ENCODE data around the gene TLL2. TPM values are rescaled to one million over a fixed set of nuclear protein-coding genes. Genes with fewer than 3 reads are reported as not detected.

TLL2 gene
- total RNA-seq, 1 experiment from 2014 or later = 0.11 TPM

DNA sequence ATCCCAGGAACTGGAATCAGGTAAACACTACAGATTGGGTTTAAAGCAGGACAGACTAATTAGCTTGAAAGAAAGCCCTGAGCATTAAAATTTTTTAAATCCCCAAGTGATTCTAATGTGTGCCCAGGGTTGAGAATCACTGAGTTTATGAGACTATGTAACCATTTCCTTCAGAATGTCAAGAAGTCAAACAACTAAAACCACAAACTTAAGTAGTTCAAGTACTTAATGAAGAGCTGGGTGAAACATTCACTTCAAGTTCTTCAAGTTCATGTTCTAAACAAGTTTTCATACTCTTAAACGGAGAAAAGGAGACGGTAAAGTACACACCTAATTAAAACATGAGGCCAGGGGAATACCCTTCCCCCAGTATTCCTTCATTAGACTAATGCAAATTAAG is 28.2 kb upstream of the TLL2 start:
- intact Hi-C loops (cut with micrococcal nuclease; ENCODE audit: unreplicated experiment) = no loop called here
- peaks cover 31% of the 10 kb centered on the region for H3K36me3 ChIP-seq (ENCODE audit: insufficient read depth, low read length, poor library complexity, severe bottlenecking)

DNA sequence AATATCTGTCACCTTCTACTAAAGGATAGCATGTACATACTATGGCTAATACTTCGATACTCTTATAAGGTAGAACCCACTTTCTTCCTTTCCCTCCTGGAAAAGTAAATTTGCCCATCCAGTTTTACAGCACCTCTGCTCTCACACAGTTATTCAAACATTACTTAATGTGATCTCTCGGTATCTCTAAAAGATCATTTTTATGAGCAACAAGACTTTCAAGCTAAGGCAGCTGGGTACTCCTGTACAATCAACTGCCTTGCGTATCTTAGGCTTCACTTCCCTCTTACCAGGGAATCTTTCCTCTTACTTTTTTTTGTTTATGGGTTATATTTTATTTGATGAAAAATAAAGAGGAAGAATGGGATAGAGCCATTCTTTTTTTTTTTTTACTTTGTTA is 26.5 kb upstream of the TLL2 start:
- POLR2A ChIA-PET (ENCODE audit: low non-redundant PET) = no interaction called here
- H3K27me3 ChIP-seq (replicated peaks; ENCODE audit: insufficient read depth, low read depth, low read length, poor library complexity) = no peaks in the 10 kb centered on the region
- DNase-seq (ENCODE audit: low spot score) = no peak
- peaks cover 5% of the 10 kb centered on the region for H3K9me3 ChIP-seq (ENCODE audit: low read depth, low read length, poor library complexity, severe bottlenecking)
- CTCF ChIA-PET = no interaction called here
- TF ChIP-seq, protein P1, sequence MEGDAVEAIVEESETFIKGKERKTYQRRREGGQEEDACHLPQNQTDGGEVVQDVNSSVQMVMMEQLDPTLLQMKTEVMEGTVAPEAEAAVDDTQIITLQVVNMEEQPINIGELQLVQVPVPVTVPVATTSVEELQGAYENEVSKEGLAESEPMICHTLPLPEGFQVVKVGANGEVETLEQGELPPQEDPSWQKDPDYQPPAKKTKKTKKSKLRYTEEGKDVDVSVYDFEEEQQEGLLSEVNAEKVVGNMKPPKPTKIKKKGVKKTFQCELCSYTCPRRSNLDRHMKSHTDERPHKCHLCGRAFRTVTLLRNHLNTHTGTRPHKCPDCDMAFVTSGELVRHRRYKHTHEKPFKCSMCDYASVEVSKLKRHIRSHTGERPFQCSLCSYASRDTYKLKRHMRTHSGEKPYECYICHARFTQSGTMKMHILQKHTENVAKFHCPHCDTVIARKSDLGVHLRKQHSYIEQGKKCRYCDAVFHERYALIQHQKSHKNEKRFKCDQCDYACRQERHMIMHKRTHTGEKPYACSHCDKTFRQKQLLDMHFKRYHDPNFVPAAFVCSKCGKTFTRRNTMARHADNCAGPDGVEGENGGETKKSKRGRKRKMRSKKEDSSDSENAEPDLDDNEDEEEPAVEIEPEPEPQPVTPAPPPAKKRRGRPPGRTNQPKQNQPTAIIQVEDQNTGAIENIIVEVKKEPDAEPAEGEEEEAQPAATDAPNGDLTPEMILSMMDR (conservative IDR thresholded peaks at IDR 0.05; ENCODE audit: low read depth, low read length) = no peak
- no peak for TF ChIP-seq EZH2 (IDR thresholded peaks at IDR 0.05; ENCODE audit: borderline replicate concordance, low read depth, low read length, poor library complexity, severe bottlenecking)
- H3K27ac ChIP-seq (ENCODE audit: low read depth, low read length, poor library complexity, severe bottlenecking) = no peak overlapping the region
- no peaks in the 10 kb centered on the region for H3K4me1 ChIP-seq (ENCODE audit: insufficient read depth, low read length, poor library complexity, severe bottlenecking)
- no TSS peak for BruUV-seq (replicated peaks)
- peaks cover 25% of the 10 kb centered on the region for H3K36me3 ChIP-seq (ENCODE audit: insufficient read depth, low read length, poor library complexity, severe bottlenecking)
- intact Hi-C loops (cut with micrococcal nuclease; ENCODE audit: unreplicated experiment) = no loop called here
- H3K4me3 ChIP-seq (ENCODE audit: low read depth, low read length, poor library complexity, severe bottlenecking) = no peak overlapping the region

More for the DNA sequence above, 28.2 kb upstream of the TLL2 start:
- Histone ChIP-seq H3K9me3 (ENCODE audit: low read depth, low read length, poor library complexity, severe bottlenecking) (peaks cover 5% of the 10 kb centered on the region), H3K4me1 (ENCODE audit: insufficient read depth, low read length, poor library complexity, severe bottlenecking) (no peaks in the 10 kb centered on the region), H3K27me3 (replicated peaks; ENCODE audit: insufficient read depth, low read depth, low read length, poor library complexity) (no peaks in the 10 kb centered on the region), H3K27ac (ENCODE audit: low read depth, low read length, poor library complexity, severe bottlenecking) (no peak overlapping the region), H3K4me3 (ENCODE audit: low read depth, low read length, poor library complexity, severe bottlenecking) (no peak overlapping the region)
- TF ChIP-seq, protein P1 (conservative IDR thresholded peaks at IDR 0.05; ENCODE audit: low read depth, low read length) = no peak
- TF ChIP-seq EZH2 (IDR thresholded peaks at IDR 0.05; ENCODE audit: borderline replicate concordance, low read depth, low read length, poor library complexity, severe bottlenecking) = no peak
- DNase-seq (ENCODE audit: low spot score) = no peak
- CTCF ChIA-PET = no interaction called here
- POLR2A ChIA-PET (ENCODE audit: low non-redundant PET) = no interaction called here
- BruUV-seq (replicated peaks) = no TSS peak

DNA sequence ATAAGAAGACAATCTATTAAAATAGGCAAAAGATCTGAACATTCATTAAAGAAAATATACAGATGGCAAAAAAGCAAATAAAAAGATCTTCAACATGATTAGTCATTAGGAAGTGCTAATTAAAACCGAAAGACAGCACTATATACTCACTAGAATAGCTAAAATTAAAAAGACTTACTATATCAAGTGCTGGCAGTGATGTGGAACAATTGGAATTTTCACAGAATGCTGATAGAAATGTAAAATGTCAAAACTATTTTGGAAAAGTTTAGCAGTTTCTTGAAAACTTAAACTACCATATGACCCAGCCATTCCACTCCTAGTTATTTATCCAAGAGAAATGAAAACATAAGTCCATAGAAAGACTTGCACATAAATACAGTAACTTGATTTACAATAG is 25.0 kb upstream of the TLL2 start:
- Histone ChIP-seq H3K36me3 (ENCODE audit: insufficient read depth, low read length, poor library complexity, severe bottlenecking) (peaks cover 22% of the 10 kb centered on the region), H3K4me3 (ENCODE audit: low read depth, low read length, poor library complexity, severe bottlenecking) (no peak overlapping the region), H3K4me1 (ENCODE audit: insufficient read depth, low read length, poor library complexity, severe bottlenecking) (no peaks in the 10 kb centered on the region), H3K27ac (ENCODE audit: low read depth, low read length, poor library complexity, severe bottlenecking) (no peak overlapping the region), H3K9me3 (ENCODE audit: low read depth, low read length, poor library complexity, severe bottlenecking) (peaks cover 5% of the 10 kb centered on the region), H3K27me3 (replicated peaks; ENCODE audit: insufficient read depth, low read depth, low read length, poor library complexity) (no peaks in the 10 kb centered on the region)
- intact Hi-C loops (cut with micrococcal nuclease; ENCODE audit: unreplicated experiment) = no loop called here
- ChIA-PET POLR2A (ENCODE audit: low non-redundant PET) (no interaction called here), CTCF (no interaction called here)
- TF ChIP-seq EZH2 (IDR thresholded peaks at IDR 0.05; ENCODE audit: borderline replicate concordance, low read depth, low read length, poor library complexity, severe bottlenecking) = no peak
- TF ChIP-seq, protein P1 (conservative IDR thresholded peaks at IDR 0.05; ENCODE audit: low read depth, low read length) = no peak
- no TSS peak for BruUV-seq (replicated peaks)
- DNase-seq (ENCODE audit: low spot score) = no peak
